ENCODE results near the gene CEACAM6.
"Not testable (repeated sequence)": the region's sequence is repeated elsewhere in the genome, so short reads cannot be mapped to it uniquely, and the experiment has no call there.

CEACAM6 gene

GRCh38 chr19:41755328-41755913, at the start of gene CEACAM6:
Gene CEACAM6, plus strand, starts transcription at chr19:41755530. Its CDS starts 109 bp downstream, at chr19:41755639.
- DNase-seq: no peak

- DNase-seq: peak; percentile 59
Observed at GRCh38 chr19:41706741-41707501, 48.4 kb upstream of the CEACAM6 start.

- DNase-seq: no peak
Observed at GRCh38 chr19:41707502-41707812, 47.9 kb upstream of the CEACAM6 start.

DNA sequence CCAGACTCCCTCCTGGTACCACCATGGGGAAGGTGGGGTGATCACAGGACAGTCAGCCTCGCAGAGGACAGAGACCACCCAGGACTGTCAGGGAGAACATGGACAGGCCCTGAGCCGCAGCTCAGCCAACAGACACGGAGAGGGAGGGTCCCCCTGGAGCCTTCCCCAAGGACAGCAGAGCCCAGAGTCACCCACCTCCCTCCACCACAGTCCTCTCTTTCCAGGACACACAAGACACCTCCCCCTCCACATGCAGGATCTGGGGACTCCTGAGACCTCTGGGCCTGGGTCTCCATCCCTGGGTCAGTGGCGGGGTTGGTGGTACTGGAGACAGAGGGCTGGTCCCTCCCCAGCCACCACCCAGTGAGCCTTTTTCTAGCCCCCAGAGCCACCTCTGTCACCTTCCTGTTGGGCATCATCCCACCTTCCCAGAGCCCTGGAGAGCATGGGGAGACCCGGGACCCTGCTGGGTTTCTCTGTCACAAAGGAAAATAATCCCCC, 47.4 kb upstream of the CEACAM6 start:
- DNase-seq: no peak

- DNase-seq: no peak
Observed at GRCh38 chr19:41708481-41708880, 46.8 kb upstream of the CEACAM6 start, which contains the start of gene CEACAM5. Gene CEACAM5, plus strand, starts transcription at chr19:41708626. Its CDS starts 106 bp downstream, at chr19:41708732.

GRCh38 chr19:41709516-41709915, 45.8 kb upstream of the CEACAM6 start:
- DNase-seq: not testable (repeated sequence)

- no peak for DNase-seq
Observed at GRCh38 chr19:41709951-41710645, 45.2 kb upstream of the CEACAM6 start.

GRCh38 chr19:41711376-41712261, 43.7 kb upstream of the CEACAM6 start:
- no peak for DNase-seq

- no peak for DNase-seq
Observed at GRCh38 chr19:41714598-41714997, 40.7 kb upstream of the CEACAM6 start.

DNA sequence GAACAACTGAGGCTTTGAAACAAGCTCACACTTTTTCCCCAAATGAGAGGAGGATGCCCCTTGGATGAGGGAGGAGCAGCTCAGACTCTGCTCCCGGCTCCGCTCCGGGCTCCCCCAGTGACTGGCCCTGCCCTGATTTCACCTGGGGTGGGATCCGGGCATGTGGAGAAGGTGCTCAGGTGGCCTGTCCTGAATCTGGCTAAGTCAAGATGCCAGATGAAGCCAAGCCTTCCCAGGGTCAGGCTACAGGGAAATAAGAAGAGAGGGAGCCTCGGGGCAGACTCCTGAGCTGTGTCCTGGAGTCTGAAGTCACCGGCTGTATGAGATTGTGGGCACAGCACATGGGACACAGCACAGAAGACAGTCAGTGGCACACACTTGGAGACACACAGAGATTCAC, 36.6 kb upstream of the CEACAM6 start:
- DNase-seq: no peak

DNA sequence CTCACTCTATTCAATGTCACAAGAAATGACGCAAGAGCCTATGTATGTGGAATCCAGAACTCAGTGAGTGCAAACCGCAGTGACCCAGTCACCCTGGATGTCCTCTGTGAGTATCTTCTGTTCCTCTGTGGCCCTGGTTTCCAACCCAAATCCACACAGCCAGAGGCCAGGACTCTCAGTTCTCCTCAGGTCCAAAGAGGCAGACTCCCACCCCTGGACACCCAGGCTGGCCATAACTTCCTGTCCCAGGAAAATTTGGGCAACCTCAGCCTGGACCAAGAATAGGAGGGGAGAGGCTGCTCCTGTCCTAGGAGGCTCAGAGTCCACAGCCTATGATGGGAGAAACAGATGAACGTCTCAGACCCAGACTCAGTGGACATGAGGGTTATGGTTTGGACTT, 35.2 kb upstream of the CEACAM6 start:
- no peak for DNase-seq

GRCh38 chr19:41726493-41726892, 28.8 kb upstream of the CEACAM6 start:
- no peak for DNase-seq

DNA sequence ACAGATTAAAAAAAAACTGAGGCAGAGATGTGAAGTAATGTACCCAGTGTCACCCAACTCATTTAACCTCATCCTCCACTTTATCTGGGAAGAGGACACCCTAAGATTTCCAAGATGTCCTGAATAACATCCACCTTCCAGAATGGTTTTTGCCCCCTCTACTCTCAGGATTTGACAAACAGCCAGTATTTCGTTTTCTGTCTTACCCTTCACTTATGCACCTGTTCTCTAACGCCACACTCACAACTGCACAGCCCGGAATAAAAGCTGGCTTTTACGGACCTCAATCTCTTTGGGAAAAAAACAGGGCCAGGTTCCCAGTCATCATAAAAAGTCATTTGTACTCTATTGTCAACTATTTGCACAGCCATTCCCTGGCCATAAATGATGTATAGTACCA, 21.2 kb upstream of the CEACAM6 start:
- DNase-seq: no peak

GRCh38 chr19:41734585-41734984, 20.7 kb upstream of the CEACAM6 start:
- DNase-seq: no peak

- DNase-seq: no peak
Observed at GRCh38 chr19:41735071-41735600, 20.2 kb upstream of the CEACAM6 start.

DNA sequence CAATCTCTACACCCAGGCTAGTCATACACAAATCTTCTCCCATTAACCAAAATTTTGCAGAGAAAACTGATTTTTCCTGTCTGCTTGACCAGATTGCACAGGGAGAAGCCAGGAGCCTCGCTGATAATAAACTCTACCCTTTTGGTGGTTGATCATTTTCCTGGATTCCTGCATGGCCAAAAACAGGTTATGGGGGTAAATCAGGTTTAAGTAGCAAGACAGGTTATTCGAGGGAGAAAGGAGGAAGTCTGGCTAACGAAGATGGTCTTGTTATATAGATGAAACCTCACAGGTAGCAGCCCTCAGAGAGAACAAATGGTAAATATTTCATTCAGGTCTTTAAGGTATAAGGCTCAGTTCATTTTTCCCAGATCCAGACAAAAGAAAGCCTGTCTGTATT, 16.0 kb upstream of the CEACAM6 start:
- DNase-seq: no peak

- DNase-seq: no peak
Observed at GRCh38 chr19:41740415-41741243, 14.7 kb upstream of the CEACAM6 start.

DNA sequence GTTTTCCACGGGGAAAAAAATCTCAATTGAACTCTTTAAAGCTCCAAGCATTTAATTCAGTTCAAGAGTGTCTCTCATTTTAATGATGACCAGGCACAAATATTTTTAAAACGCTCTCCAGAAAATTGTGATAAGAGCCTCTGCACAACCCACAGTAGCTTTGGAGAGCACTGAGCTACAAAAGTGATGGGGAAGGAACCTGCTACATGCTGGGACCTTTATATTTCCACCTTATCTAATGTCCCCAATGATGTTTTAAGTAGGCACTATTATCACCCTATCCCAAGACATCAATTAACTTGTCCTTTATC, 14.1 kb upstream of the CEACAM6 start:
- no peak for DNase-seq

DNA sequence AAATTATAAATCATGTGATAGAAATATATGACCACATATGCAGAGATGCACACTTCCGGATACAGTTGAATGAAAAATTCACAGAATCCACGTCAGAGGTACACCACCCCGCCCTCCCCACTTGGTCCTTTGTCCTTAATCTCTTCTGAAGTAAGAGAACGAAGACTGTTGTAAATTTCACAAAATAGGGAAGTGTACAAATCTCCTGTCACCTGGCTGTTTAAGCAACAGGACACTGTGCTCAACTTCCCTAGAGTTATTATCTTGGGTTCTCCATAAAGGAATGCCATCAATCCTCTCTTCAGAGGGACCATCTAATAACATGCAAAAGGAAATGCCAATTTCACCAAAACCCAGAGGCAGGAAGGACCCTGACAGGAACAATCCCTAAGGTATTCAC, 10.5 kb upstream of the CEACAM6 start:
- DNase-seq: peak; percentile 10

- DNase-seq: no peak
Observed at GRCh38 chr19:41745756-41746155, 9.6 kb upstream of the CEACAM6 start.

GRCh38 chr19:41746593-41747227, 8.6 kb upstream of the CEACAM6 start:
- DNase-seq: peak; percentile 25
